ENCODE measurements around the gene LSG1. TPM values are rescaled to one million over a fixed set of nuclear protein-coding genes. Genes with fewer than 3 reads are reported as not detected.
"Not testable (repeated sequence)": the region's sequence is repeated elsewhere in the genome, so short reads cannot be mapped to it uniquely, and the experiment has no call there.

Gene LSG1
- total RNA-seq, 1 donor from 2014 or later, result 23.4 TPM

DNA sequence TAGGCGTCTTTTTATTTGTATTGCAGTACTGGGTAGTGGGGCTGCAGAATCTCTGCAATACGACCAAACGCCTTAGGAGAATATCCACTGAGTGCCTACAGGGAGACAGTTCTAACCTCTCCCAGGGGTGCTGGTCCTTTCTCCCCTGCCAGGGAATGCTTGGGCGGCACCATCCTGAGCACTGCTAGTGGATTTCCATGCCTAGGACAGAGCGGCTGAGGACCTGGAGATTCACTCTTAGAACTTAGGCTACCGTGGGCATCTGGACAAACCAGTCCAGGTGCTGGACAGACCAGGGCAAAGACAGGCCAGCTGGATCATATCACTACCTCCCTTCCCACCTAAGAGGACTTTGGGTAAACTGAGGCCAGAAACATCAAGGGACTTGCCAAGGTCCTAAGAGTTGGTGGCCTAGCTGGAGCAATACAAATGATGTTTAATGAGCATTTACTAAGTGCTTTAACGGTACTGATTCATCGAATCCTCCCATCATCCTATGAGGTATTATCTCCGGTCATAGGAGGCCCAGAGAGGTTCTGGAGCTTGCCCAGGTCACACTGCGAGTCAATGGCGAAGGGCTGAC lies 39.7 kb downstream of the LSG1 start:
- Histone ChIP-seq H3K27ac (replicated peaks) (peak overlapping the region; percentile 90), H3K4me1 (peaks cover 26% of the 10 kb centered on the region), H3K4me3 (peak overlapping the region; percentile 75), H3K36me3 (peaks cover 17% of the 10 kb centered on the region), H3K27me3 (ENCODE audit: low read depth) (no peaks in the 10 kb centered on the region), H3K9me3 (replicated peaks) (no peaks in the 10 kb centered on the region)
- intact Hi-C loops (cut with micrococcal nuclease), result no loop called here
- TF ChIP-seq, protein P1, sequence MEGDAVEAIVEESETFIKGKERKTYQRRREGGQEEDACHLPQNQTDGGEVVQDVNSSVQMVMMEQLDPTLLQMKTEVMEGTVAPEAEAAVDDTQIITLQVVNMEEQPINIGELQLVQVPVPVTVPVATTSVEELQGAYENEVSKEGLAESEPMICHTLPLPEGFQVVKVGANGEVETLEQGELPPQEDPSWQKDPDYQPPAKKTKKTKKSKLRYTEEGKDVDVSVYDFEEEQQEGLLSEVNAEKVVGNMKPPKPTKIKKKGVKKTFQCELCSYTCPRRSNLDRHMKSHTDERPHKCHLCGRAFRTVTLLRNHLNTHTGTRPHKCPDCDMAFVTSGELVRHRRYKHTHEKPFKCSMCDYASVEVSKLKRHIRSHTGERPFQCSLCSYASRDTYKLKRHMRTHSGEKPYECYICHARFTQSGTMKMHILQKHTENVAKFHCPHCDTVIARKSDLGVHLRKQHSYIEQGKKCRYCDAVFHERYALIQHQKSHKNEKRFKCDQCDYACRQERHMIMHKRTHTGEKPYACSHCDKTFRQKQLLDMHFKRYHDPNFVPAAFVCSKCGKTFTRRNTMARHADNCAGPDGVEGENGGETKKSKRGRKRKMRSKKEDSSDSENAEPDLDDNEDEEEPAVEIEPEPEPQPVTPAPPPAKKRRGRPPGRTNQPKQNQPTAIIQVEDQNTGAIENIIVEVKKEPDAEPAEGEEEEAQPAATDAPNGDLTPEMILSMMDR (IDR thresholded peaks at IDR 0.05; ENCODE audit: borderline replicate concordance), result no peak
- no peak for DNase-seq

DNA sequence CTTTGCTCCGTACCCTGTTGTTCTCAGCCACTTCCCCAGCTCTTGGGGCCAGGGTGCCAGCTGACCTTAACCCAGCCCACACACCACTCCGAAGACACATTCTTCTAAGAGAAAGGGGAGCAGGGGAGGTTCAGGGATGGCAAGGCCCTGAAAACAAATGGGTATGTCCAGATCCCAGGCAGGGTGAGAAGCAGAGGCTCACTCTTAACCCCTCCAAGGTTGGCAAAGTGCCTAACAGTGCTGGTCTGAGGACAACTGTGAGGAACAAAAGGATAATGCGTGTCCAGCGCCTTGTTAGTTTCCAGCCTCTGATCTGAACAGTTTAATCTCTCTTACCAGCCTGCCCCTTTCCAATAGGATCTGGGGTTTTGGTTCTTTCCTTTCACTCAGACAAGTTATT lies 40.3 kb downstream of the LSG1 start:
- TF ChIP-seq, protein P1 (IDR thresholded peaks at IDR 0.05; ENCODE audit: borderline replicate concordance), result no peak
- H3K27ac ChIP-seq (replicated peaks), result no peak overlapping the region
- no peak for DNase-seq

DNA sequence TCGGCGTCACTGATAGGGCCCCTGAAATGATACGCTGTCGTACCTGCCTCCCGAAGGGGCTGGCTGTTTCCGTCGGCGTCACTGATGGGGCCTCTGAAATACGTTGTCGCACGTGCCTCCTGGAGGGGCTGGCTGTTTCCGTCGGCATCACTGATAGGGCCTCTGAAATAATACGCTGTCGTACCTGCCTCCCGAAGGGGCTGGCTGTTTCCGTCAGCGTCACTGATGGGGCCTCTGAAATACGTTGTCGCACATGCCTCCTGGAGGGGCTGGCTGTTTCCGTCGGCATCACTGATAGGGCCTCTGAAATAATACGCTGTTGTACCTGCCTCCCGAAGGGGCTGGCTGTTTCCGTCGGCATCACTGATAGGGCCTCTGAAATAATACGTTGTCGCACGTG lies 41.3 kb downstream of the LSG1 start:
- Histone ChIP-seq H3K36me3 (peaks cover 29% of the 10 kb centered on the region), H3K4me1 (peaks cover 20% of the 10 kb centered on the region)
- DNase-seq; H3K9me3 ChIP-seq (replicated peaks); H3K4me3 ChIP-seq; H3K27ac ChIP-seq (replicated peaks); H3K27me3 ChIP-seq (ENCODE audit: low read depth); intact Hi-C loops (cut with micrococcal nuclease): not testable (repeated sequence)

More for the DNA sequence above, 40.3 kb downstream of the LSG1 start:
- intact Hi-C loops (cut with micrococcal nuclease), result no loop called here
- Histone ChIP-seq H3K36me3 (peaks cover 22% of the 10 kb centered on the region), H3K27me3 (ENCODE audit: low read depth) (no peaks in the 10 kb centered on the region), H3K4me3 (no peak overlapping the region), H3K4me1 (peaks cover 20% of the 10 kb centered on the region), H3K9me3 (replicated peaks) (no peaks in the 10 kb centered on the region)

DNA sequence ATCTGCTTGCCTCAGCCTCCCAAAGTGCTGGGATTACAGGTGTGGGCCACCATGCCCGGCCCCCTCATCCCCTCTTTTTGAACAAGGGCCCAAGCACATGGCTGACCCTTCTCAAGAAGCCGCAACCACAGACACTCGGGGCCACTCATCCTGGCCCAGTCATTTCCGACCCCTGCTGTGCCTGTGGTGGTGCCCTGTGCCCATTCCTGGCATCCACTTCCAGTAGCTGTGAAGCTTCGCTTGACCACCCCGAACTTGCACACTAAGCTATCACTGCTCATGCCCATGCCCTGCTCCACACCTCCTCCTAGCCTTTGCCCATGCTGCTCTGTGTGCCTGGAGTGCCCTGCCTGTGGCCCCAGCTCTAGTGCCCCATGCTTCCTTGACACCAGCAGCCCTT lies 47.0 kb downstream of the LSG1 start:
- Histone ChIP-seq H3K9me3 (replicated peaks) (no peaks in the 10 kb centered on the region), H3K27me3 (ENCODE audit: low read depth) (no peaks in the 10 kb centered on the region), H3K27ac (replicated peaks) (no peak overlapping the region), H3K36me3 (peaks cover 39% of the 10 kb centered on the region), H3K4me1 (peaks cover 7% of the 10 kb centered on the region), H3K4me3 (no peak overlapping the region)
- intact Hi-C loops (cut with micrococcal nuclease), result no loop called here
- DNase-seq, result no peak
- TF ChIP-seq, protein P1 (IDR thresholded peaks at IDR 0.05; ENCODE audit: borderline replicate concordance), result no peak

DNA sequence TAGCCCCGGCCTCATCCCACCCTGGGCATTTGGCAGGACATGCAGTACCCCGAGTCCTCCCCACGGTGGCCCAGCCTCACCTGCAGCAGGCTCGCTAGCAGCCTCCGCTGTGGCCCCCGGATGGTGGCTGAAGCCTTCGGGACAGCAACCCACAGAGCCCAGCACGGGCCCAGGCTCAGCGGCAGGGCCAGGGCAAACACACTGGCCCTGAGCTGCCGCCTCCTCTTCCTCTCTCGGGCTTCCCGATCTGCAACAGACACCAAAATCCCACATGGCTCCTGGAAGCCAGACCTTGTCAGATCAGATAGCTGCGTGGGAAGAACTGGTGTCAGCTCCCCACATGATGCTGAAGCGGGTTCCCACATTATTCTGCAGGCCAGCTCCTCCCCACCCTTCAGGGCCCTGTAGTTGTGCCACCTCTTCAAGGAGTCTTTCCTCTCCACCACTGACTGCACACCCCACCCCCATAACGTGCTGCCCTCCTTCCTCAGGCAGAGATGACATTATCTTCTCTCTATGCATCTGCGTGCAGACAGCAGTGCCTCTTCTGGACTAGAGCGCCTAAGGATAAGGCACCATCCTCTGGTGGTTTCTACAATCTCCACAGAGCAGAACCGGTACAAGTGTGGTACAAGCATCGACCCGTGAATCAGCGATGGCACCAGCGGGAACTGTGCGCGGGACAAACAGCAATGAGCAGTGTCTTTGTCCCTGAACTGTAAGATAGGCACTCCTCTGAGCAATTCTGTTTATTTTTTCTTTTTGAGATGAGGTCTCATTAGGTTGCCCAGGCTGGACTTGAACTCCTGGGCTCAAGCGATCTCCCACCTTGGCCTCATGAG lies 48.3 kb downstream of the LSG1 start:
- TF ChIP-seq, protein P1 (IDR thresholded peaks at IDR 0.05; ENCODE audit: borderline replicate concordance), result no peak
- peaks cover 34% of the 10 kb centered on the region for H3K36me3 ChIP-seq
- H3K27me3 ChIP-seq (ENCODE audit: low read depth), result no peaks in the 10 kb centered on the region
- intact Hi-C loops (cut with micrococcal nuclease), result no loop called here
- H3K27ac ChIP-seq (replicated peaks), result no peak overlapping the region
- H3K9me3 ChIP-seq (replicated peaks), result no peaks in the 10 kb centered on the region
- DNase-seq, result no peak
- H3K4me3 ChIP-seq, result no peak overlapping the region
- H3K4me1 ChIP-seq, result peaks cover 7% of the 10 kb centered on the region

Data from left ventricle myocardium inferior (tissue), 1 donor.